Osteoblast (primary cell): ENCODE results near the gene SERTAD2. TPM values are rescaled to one million over a fixed set of nuclear protein-coding genes. Genes with fewer than 3 reads are reported as not detected.
A peak's percentile ranks its signal among the peaks of the same experiment; 100 is the strongest.

Experiments
- DNase-seq: peaks from one replicate; pipeline ENCODE4 v3.0.0; 2011; ENCODE audit warnings: low spot score, mixed read lengths; ENCODE audit not compliant: insufficient read length; ENCODE audit errors: missing footprints
- H2AFZ ChIP-seq: 2 replicates; pipeline ENCODE4 v1.6.0; 2011; ENCODE audit warnings: mild to moderate bottlenecking, low read length
- H3K27ac ChIP-seq: 2 replicates; pipeline ENCODE4 v1.5.1; 2011; ENCODE audit warnings: mild to moderate bottlenecking, low read depth, low read length, moderate library complexity
- H3K27me3 ChIP-seq: 2 replicates; pipeline ENCODE4 v1.6.0; 2012; ENCODE audit warnings: mild to moderate bottlenecking, control low read depth, inconsistent platforms, low read length, moderate library complexity; ENCODE audit not compliant: insufficient read depth
- H3K36me3 ChIP-seq: 2 replicates; pipeline ENCODE4 v1.5.1; 2011; ENCODE audit warnings: mild to moderate bottlenecking, low read length, control low read depth, moderate library complexity; ENCODE audit not compliant: insufficient read depth
- H3K4me1 ChIP-seq: 2 replicates; pipeline ENCODE4 v1.5.1; 2011; ENCODE audit warnings: mild to moderate bottlenecking, low read length, control low read depth, moderate library complexity; ENCODE audit not compliant: insufficient read depth
- H3K4me2 ChIP-seq: 2 replicates; pipeline ENCODE4 v1.6.0; 2011; ENCODE audit warnings: mild to moderate bottlenecking, low read length; ENCODE audit not compliant: insufficient read depth
- H3K4me3 ChIP-seq: fragments of 200-600 bp; sonication (generic); 3 replicates; pipeline ENCODE4 v1.5.1; 2012; ENCODE audit warnings: mild to moderate bottlenecking, low read length, inconsistent platforms; ENCODE audit not compliant: insufficient read depth
- H3K79me2 ChIP-seq: 2 replicates; pipeline ENCODE4 v1.6.0; 2012; ENCODE audit warnings: mild to moderate bottlenecking, low read length, control low read depth, inconsistent platforms; ENCODE audit not compliant: insufficient read depth
- H3K9me3 ChIP-seq: 2 replicates; pipeline ENCODE4 v1.5.1; 2011; ENCODE audit warnings: low read depth, low read length, control low read depth
- H4K20me1 ChIP-seq: 2 replicates; pipeline ENCODE4 v1.6.0; 2012; ENCODE audit warnings: mild to moderate bottlenecking, low read length, control low read depth; ENCODE audit not compliant: insufficient read depth
- CTCF ChIP-seq: IDR thresholded peaks from 2 replicates; pipeline ENCODE4 v1.5.1; 2011; ENCODE audit warnings: mild to moderate bottlenecking, low read depth, low read length, moderate library complexity; ENCODE audit errors: extremely low read depth
- total RNA-seq: library from RNA; depleted of rRNA; stranded (reverse); fragments of >200 nt; gene quantifications from 2 replicates; pipeline ENCODE4 v1.2.3, GENCODE V29; 2012

Gene SERTAD2
- total RNA-seq, 1 donor, result 24.6 TPM

DNA sequence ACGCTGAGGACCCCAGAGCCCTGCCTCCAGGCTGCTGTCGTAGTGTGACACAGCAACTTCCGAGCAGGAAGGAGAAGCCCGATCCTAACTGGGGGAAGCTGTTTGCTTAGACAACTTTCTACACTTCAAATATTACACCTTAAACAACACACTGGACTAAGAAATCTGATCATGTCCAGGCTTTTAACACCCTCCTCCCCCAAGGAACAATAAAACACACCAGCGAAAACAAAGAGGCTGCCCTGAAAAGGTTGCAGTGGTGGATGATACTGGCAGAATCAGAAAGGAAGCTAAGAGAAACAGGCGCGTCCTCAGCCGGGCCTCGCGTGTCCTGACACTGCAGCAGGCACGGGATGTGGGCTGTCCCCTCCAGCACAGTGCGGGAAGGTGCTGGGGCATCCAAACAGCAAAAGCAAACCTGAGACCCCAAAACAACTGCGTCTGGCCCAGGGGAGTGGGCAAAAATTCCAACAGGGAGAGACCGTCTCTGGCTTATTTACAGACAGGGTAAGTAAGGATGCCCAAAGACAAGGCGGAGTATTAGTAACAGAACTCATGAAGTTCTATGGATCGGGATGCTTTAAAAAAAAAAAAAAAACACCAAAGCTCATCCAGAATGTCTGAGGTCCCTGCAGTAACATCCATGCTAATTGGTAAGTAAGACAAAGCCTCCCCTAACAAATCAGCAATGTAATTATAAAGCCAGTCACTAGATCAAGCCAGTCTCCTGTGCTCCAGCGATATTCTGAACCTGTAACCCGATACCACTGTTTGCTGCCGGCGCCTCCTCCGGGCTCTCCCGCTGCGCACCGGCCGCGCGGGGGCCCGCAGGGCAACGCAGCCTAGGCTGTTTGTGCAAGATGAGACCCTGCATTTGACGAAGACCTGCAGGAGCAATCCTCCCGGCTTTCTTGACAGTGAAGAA lies 9.0 kb downstream of the SERTAD2 start:
- DNase-seq, result peak; percentile 90
- peaks cover 91% of the 10 kb centered on the region for H4K20me1 ChIP-seq
- no peaks in the 10 kb centered on the region for H3K9me3 ChIP-seq
- peak overlapping the region; percentile 36 for H2AFZ ChIP-seq
- H3K36me3 ChIP-seq, result peaks cover 8% of the 10 kb centered on the region
- H3K27ac ChIP-seq, result peak overlapping the region; percentile 95
- peak overlapping the region; percentile 95 for H3K4me2 ChIP-seq
- peak overlapping the region; percentile 65 for H3K4me3 ChIP-seq
- TF ChIP-seq CTCF, result peak; percentile 11
- H3K4me1 ChIP-seq, result peaks cover 94% of the 10 kb centered on the region
- no peaks in the 10 kb centered on the region for H3K27me3 ChIP-seq
- peaks cover 100% of the 10 kb centered on the region for H3K79me2 ChIP-seq

GRCh38 chr2:64643838-64644457 lies 9.8 kb downstream of the SERTAD2 start:
- H3K27me3 ChIP-seq, result no peaks in the 10 kb centered on the region
- peak overlapping the region; percentile 36 for H2AFZ ChIP-seq
- no peak for TF ChIP-seq CTCF
- DNase-seq, result no peak
- peaks cover 94% of the 10 kb centered on the region for H3K4me1 ChIP-seq
- peak overlapping the region; percentile 65 for H3K4me3 ChIP-seq
- H3K36me3 ChIP-seq, result peaks cover 8% of the 10 kb centered on the region
- peaks cover 100% of the 10 kb centered on the region for H3K79me2 ChIP-seq
- no peaks in the 10 kb centered on the region for H3K9me3 ChIP-seq
- H3K27ac ChIP-seq, result peak overlapping the region; percentile 95
- H3K4me2 ChIP-seq, result peak overlapping the region; percentile 95
- peaks cover 91% of the 10 kb centered on the region for H4K20me1 ChIP-seq

GRCh38 chr2:64641599-64641998 lies 12.1 kb downstream of the SERTAD2 start:
- peaks cover 86% of the 10 kb centered on the region for H3K4me1 ChIP-seq
- H4K20me1 ChIP-seq, result peaks cover 98% of the 10 kb centered on the region
- H3K4me3 ChIP-seq, result no peak overlapping the region
- no peaks in the 10 kb centered on the region for H3K9me3 ChIP-seq
- H3K27ac ChIP-seq, result peak overlapping the region; percentile 1
- no peak overlapping the region for H3K4me2 ChIP-seq
- no peak overlapping the region for H2AFZ ChIP-seq
- no peak for DNase-seq
- peaks cover 26% of the 10 kb centered on the region for H3K36me3 ChIP-seq
- no peak for TF ChIP-seq CTCF
- peaks cover 100% of the 10 kb centered on the region for H3K79me2 ChIP-seq
- no peaks in the 10 kb centered on the region for H3K27me3 ChIP-seq
